Measurements from ENCODE around the gene RUNDC1. TPM values are rescaled to one million over a fixed set of nuclear protein-coding genes. Genes with fewer than 3 reads are reported as not detected.

RUNDC1 gene
- total RNA-seq, 2 experiments from 2014 or later, result 11.1 to 22.5 TPM

DNA sequence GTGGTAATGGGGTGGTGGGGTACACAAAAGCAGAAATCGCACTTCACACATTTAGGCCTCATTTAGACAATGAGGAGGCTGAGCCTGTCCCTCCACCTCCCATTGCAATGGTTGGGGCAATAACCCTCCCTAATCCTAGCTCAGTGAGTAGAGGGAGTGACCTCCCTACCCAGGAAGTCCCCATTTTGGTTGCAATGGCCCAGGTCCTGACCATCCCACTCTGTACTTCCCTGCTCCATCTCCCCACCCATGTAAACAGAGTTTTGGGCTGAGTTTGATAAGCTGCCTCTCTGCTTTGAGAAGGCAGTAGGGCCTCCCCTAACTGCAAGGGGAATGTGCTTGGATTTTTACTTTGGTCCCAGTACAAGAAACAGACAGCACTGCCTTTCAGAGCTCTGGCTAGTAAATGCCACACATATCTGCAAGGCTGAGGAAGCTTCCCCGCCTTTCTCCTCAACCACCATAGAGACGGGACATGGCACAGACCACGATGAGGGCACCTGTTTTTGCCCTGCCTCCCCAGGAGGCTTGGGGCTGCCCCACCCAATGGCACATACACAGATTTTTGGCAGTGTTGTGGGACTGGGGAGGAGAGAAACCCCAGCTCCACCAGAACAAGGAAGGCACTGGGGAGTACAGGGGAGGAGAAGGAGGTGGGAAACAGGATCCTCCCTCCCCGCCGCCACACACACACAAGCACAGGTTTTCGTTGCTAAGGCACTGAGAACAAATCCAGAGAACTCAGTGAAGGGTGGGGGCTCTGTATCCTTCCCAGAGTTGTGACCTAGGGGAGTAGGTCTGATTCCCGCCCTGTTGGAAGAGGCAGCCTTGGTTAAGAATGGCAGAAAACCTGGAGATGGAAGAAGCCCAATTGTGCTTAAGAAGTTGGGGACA lies 34.5 kb downstream of the RUNDC1 start:
- H3K9me2 ChIP-seq (ENCODE audit: insufficient read depth, low read length), result no peaks in the 10 kb centered on the region
- BruUV-seq (replicated peaks), result TSS peak; percentile 70
- ChIA-PET POLR2A (no interaction called here), CTCF (ENCODE audit: unreplicated experiment) (no interaction called here)
- intact Hi-C loops (cut with micrococcal nuclease; ENCODE audit: unreplicated experiment), result no loop called here
- H3K4me2 ChIP-seq (ENCODE audit: low read length), result no peak overlapping the region
- H3K79me2 ChIP-seq (ENCODE audit: insufficient read depth, low read depth, low read length), result no peaks in the 10 kb centered on the region
- no peaks in the 10 kb centered on the region for H3K9me3 ChIP-seq (ENCODE audit: low read length)
- DNase-seq (ENCODE audit: low spot score), result no peak
- no peak for TF ChIP-seq EZH2phosphoT487 (IDR thresholded peaks at IDR 0.05; ENCODE audit: borderline replicate concordance, low read depth, low read length)
- no peak for TF ChIP-seq CTCF (conservative IDR thresholded peaks at IDR 0.05; ENCODE audit: low read length)
- H3K4me1 ChIP-seq (ENCODE audit: insufficient read depth, low read length, poor library complexity, severe bottlenecking), result no peaks in the 10 kb centered on the region
- H3K36me3 ChIP-seq (ENCODE audit: insufficient read depth, low read length), result no peaks in the 10 kb centered on the region
- H3K27ac ChIP-seq (ENCODE audit: low read depth, low read length, poor library complexity, severe bottlenecking), result no peak overlapping the region
- no peak overlapping the region for H3K4me3 ChIP-seq (ENCODE audit: low read depth, low read length, poor library complexity, severe bottlenecking)
- H4K20me1 ChIP-seq (ENCODE audit: insufficient read depth, low read length), result no peaks in the 10 kb centered on the region
- H2AFZ ChIP-seq (ENCODE audit: low read length), result no peak overlapping the region

GRCh38 chr17:43015579-43015978 lies 35.2 kb downstream of the RUNDC1 start:
- Histone ChIP-seq H3K4me3 (ENCODE audit: low read depth, low read length, poor library complexity, severe bottlenecking) (no peak overlapping the region), H3K27ac (ENCODE audit: low read depth, low read length, poor library complexity, severe bottlenecking) (no peak overlapping the region), H3K9me2 (ENCODE audit: insufficient read depth, low read length) (no peaks in the 10 kb centered on the region), H3K79me2 (ENCODE audit: insufficient read depth, low read depth, low read length) (no peaks in the 10 kb centered on the region), H4K20me1 (ENCODE audit: insufficient read depth, low read length) (no peaks in the 10 kb centered on the region), H3K4me1 (ENCODE audit: insufficient read depth, low read length, poor library complexity, severe bottlenecking) (no peaks in the 10 kb centered on the region), H3K9me3 (ENCODE audit: low read length) (no peaks in the 10 kb centered on the region), H2AFZ (ENCODE audit: low read length) (no peak overlapping the region), H3K36me3 (ENCODE audit: insufficient read depth, low read length) (no peaks in the 10 kb centered on the region), H3K4me2 (ENCODE audit: low read length) (no peak overlapping the region)
- TF ChIP-seq CTCF (conservative IDR thresholded peaks at IDR 0.05; ENCODE audit: low read length), result no peak
- no peak for TF ChIP-seq EZH2phosphoT487 (IDR thresholded peaks at IDR 0.05; ENCODE audit: borderline replicate concordance, low read depth, low read length)
- no TSS peak for BruUV-seq (replicated peaks)
- ChIA-PET POLR2A (no interaction called here), CTCF (ENCODE audit: unreplicated experiment) (no interaction called here)
- no peak for DNase-seq (ENCODE audit: low spot score)
- intact Hi-C loops (cut with micrococcal nuclease; ENCODE audit: unreplicated experiment), result no loop called here

DNA sequence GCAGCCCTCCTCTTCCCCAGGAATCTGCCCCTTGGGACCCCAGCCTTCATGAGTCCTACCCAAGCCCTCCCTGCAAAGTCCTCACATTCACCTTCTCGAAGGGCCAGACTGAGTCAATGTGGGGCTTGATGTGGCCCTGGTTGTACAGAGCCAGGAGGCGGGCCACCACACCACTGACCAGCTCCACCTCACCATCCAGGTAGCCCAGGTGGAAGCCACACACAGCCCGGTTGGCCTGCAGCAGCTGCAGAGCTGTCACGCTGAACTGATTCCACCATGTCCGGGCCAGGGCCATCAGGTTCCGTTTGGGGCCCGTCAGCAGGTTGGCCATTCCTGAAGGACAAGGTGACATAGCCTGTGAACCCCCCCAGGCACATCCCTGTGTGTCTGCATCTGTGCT lies 35.9 kb downstream of the RUNDC1 start:
- Histone ChIP-seq H3K4me2 (ENCODE audit: low read length) (no peak overlapping the region), H3K9me2 (ENCODE audit: insufficient read depth, low read length) (no peaks in the 10 kb centered on the region), H4K20me1 (ENCODE audit: insufficient read depth, low read length) (no peaks in the 10 kb centered on the region), H3K36me3 (ENCODE audit: insufficient read depth, low read length) (no peaks in the 10 kb centered on the region), H3K4me3 (ENCODE audit: low read depth, low read length, poor library complexity, severe bottlenecking) (no peak overlapping the region), H3K9me3 (ENCODE audit: low read length) (no peaks in the 10 kb centered on the region), H2AFZ (ENCODE audit: low read length) (no peak overlapping the region), H3K4me1 (ENCODE audit: insufficient read depth, low read length, poor library complexity, severe bottlenecking) (peaks cover 5% of the 10 kb centered on the region), H3K27ac (ENCODE audit: low read depth, low read length, poor library complexity, severe bottlenecking) (no peak overlapping the region), H3K79me2 (ENCODE audit: insufficient read depth, low read depth, low read length) (no peaks in the 10 kb centered on the region)
- BruUV-seq (replicated peaks), result no TSS peak
- CTCF ChIA-PET (ENCODE audit: unreplicated experiment), result no interaction called here
- TF ChIP-seq CTCF (conservative IDR thresholded peaks at IDR 0.05; ENCODE audit: low read length), result no peak
- TF ChIP-seq EZH2phosphoT487 (IDR thresholded peaks at IDR 0.05; ENCODE audit: borderline replicate concordance, low read depth, low read length), result no peak
- POLR2A ChIA-PET, result no interaction called here
- no peak for DNase-seq (ENCODE audit: low spot score)
- intact Hi-C loops (cut with micrococcal nuclease; ENCODE audit: unreplicated experiment), result no loop called here

Measured in OCI-LY7 (cell line).